ENCODE data around the gene TEX29.

DNA sequence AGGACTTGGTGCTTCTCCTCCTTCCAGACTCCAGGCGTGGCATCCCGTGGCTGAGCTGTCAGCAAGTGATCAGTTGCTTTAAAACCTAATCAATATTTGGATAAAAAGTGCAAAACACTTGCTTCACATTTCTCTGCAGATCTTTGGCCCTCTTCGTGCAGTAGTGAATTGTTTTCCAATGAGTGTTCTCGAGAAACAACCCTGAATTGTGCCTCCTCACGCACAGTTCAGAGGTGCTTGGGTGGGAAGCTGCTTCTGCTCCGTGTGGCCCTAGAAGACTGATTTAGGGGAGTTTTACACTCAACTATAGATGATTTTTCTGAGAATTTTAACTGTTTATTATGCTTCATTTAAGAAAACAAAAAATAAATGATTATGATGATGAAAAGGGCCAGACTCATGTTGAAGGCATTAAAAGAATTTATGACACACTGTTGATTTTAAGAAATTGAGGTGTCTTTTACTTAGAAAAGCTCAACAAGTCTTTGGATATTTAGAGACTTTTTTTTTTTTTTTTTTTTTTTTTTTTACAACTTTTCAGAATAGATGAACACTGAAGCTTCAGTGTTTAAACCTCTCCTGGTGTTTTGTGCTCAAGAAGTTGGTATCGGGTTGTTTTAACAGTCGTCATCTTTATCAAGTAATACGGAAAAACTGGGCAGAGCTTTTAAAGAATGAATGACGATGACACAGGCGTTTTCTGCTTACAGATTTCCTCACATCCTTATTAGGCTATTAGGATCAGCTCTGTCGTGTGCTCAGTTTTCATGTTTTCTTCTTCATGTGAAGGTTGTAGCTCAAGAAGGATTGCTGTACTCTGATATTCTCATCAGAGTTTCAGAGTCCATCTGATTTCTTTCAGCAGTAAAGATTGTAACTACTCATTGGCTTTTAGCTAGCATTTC is 39.5 kb upstream of the TEX29 start:
- TF ChIP-seq CTCF (IDR thresholded peaks at IDR 0.05) (no peak), POLR2A (IDR thresholded peaks at IDR 0.05) (no peak)
